Measurements from ENCODE around the gene ABO.

DNA sequence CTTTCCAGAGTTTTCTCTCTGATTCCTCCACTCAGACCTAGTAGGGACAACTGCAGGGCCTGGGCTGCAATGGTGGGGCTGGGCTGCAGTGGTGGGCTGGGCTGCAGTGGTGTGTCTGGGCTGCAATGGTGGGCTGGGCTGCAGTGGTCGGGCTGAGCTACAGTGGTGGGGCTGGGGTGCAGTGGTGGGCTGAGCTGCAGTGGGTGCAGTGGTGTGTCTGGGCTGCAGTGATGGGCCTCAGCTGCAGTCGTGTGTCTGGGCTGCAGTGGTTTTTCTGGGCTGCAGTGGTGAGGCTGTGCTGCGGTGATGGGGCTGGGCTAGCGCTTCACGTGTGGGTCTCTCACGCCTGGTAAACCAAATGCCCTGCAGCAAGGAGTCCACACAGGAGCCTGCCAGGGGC, 27.4 kb downstream of the ABO start:
- no peak for TF ChIP-seq POLR2A (IDR thresholded peaks at IDR 0.05; ENCODE audit: low read depth, low read length)
- no peak for TF ChIP-seq POLR2AphosphoS5 (IDR thresholded peaks at IDR 0.05; ENCODE audit: low read depth, low read length)
- TF ChIP-seq TAF1 (IDR thresholded peaks at IDR 0.05; ENCODE audit: low read depth, low read length) = no peak
- no peak for TF ChIP-seq POU2F2 (IDR thresholded peaks at IDR 0.05; ENCODE audit: low read depth, low read length)
- TF ChIP-seq SPI1 (IDR thresholded peaks at IDR 0.05; ENCODE audit: low read depth, low read length) = no peak
- TF ChIP-seq PAX5 (IDR thresholded peaks at IDR 0.05; ENCODE audit: insufficient read depth, low read length, severe bottlenecking) = no peak
